C4-2B (cell line): ENCODE measurements around the gene CSGALNACT2.

ENCODE experiments used
- ZFX ChIP-seq: fragments of 450-650 bp; IDR thresholded peaks from 2 replicates; pipeline ENCODE4 v1.6.1; 2017
- TF ChIP-seq, protein P1 (sequence below): fragments of 450-650 bp; conservative IDR thresholded peaks from 2 replicates; pipeline ENCODE4 v1.5.1; 2017; ENCODE audit warnings: mild to moderate bottlenecking

DNA sequence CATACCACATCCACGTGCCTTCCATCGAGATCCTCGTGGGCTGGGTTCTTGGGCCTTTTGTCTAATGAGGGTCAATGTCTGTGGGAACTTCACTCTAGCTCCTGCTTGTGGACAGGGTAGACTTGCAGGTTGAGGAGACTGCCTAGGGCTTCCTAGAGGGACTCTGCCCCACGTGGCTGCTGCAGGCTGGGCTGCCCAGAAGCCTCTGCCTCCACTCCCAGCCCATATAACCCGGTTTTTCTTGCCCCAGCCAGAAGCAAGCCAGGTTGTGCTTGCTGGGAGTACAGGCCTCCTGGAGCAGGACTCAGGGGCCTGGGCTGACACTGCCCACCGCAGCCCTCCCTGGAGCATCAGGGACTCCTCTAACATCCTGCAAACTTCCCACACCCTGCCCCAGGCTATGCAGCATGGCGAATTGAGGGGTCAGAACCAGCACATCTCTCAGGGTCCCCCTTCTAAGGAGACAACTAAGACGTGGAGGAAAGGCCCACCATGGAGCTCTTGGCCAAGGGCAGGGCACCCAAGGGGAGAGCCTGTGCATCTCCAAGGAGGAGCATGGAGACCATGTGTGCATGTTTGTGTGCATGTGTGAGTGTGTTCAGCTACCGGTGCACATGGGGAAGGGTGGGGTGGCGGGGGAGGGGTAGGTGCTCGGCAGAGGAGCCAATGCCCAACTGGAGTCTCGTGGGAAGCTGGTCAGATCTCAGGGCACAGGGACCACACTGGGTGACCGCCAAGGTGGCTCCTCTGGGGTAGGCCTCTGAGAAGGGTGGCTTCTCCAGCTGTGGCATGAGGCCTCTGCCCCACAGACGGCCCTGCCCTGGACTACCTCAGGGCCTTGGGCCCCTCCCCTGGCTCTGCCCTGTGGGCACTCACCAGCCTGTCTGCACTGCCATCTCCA is 66.0 kb downstream of the CSGALNACT2 start:
- TF ChIP-seq, protein P1, sequence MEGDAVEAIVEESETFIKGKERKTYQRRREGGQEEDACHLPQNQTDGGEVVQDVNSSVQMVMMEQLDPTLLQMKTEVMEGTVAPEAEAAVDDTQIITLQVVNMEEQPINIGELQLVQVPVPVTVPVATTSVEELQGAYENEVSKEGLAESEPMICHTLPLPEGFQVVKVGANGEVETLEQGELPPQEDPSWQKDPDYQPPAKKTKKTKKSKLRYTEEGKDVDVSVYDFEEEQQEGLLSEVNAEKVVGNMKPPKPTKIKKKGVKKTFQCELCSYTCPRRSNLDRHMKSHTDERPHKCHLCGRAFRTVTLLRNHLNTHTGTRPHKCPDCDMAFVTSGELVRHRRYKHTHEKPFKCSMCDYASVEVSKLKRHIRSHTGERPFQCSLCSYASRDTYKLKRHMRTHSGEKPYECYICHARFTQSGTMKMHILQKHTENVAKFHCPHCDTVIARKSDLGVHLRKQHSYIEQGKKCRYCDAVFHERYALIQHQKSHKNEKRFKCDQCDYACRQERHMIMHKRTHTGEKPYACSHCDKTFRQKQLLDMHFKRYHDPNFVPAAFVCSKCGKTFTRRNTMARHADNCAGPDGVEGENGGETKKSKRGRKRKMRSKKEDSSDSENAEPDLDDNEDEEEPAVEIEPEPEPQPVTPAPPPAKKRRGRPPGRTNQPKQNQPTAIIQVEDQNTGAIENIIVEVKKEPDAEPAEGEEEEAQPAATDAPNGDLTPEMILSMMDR = no peak
- no peak for TF ChIP-seq ZFX
